KG1 (cell line): ENCODE data around the gene TAGLN3.
"Not testable (repeated sequence)": the region's sequence is repeated elsewhere in the genome, so short reads cannot be mapped to it uniquely, and the experiment has no call there.

Experiments
- DNase-seq: peaks from one replicate; lab custom pipeline; 2025; lab: John Stamatoyannopoulos, UW

The TAGLN3 gene

GRCh38 chr3:112010636-112011035 lies 11.9 kb downstream of the TAGLN3 start:
- no peak for DNase-seq

GRCh38 chr3:112011376-112011940 lies 12.7 kb downstream of the TAGLN3 start:
- no peak for DNase-seq

DNA sequence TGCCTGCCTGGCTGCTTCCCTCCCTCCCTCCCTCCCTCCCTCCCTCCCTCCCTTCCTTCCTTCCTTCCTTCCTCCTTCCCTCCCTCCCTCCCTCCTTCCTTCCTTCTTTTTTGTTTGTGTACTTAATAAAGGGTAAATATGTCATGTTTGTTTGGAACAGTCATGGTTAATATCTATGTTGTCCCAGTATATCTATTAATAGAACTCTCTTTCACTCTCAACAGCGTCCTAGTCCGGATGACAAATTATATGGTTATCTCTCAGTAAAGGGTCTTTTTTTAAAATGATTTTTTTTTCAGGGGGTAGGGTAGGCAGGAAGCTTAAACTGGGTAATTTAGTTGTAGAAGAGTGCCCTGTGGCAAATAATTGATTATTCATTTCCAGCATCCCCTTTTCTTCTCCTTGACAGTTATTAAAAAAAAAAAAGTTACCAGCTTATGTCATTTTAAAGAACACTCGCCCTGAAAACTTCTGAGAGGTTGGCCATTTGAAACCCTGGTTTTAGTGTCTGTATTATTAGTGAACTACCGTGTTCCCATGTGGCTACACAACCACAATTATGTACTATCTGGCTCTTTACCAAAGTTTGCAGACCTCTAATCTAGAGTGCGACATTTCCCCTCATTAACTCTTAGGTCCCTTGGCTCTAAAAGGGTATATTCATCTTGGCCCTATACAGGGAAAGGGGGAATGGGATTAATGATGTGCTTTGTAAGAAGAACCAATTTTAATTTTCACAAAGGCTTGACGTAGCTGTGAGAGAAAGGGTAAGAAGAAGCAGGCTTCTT lies 13.7 kb downstream of the TAGLN3 start:
- no peak for DNase-seq

DNA sequence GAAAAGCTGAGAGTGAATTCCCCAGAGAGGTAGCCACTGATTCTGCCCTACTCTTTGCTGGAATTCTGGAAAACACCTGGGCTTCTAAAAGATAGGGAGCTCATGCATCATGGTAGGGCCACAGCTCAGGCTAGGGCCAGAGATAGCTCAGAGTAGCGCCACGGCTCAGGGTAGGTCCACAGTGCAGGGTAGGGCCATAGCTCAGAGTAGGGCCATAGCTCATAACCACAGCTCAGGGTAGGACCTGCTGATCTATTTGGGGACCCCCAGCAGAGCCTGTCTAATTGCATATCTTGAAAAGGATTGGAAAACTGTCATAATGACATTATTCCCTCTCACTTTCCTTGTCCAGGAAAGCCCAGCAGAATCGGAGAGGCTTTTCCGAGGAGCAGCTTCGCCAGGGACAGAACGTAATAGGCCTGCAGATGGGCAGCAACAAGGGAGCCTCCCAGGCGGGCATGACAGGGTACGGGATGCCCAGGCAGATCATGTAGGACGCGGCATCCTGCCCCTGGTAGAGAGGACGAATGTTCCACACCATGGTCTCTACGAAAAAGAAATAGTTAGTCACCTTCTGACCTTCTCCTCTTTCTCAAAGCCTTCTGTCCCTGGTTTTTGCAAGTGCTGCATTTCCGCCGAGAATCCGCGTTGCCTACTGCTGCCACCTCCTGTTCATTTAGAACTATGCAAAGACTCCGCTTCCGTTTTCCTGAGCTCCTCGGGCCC lies 14.5 kb downstream of the TAGLN3 start:
- no peak for DNase-seq

- no peak for DNase-seq
Measured at GRCh38 chr3:112013784-112014143, 15.0 kb downstream of the TAGLN3 start.

- no peak for DNase-seq
Measured at GRCh38 chr3:112017091-112017490, 18.4 kb downstream of the TAGLN3 start.

GRCh38 chr3:112018712-112019111 lies 20.0 kb downstream of the TAGLN3 start:
- DNase-seq = no peak

DNA sequence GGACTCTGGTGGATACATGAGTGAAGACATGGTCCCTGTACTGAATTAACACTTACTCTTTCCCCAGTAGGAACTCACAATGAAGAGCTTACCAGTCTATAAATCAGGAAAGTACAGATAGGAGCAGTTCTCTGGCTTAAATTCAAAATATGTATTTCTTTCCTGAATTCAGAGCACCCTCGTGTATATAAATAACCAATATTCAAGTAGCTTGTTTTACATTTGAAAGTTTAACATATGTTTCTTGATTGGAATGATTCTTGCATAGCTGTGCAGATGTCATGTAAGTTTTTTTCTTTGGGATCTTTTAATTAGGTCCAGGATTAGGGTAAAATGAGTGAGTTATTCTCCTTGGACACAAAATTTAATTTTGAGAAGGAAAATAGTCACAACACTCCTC lies 21.0 kb downstream of the TAGLN3 start:
- no peak for DNase-seq

DNA sequence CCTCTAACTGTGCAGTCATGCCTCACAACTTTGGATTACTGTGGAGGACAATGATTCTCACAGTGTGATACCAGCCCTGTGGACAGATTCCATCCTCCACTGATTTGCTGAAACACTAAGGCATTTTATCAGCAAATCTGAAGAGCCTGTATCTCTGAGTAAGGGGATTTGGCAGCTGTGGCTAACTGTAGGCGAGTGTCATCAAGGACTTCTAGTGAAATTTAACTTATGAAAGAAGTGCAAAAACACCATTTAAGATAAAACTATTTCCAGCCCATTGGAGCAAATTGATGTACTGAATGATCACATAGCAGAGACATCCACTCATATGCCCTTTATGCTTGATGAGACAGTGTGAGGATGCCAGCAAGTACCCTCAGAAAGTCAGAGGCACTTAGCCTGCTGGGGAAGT lies 22.0 kb downstream of the TAGLN3 start:
- DNase-seq = no peak

GRCh38 chr3:112027142-112027541 lies 28.4 kb downstream of the TAGLN3 start:
- no peak for DNase-seq

DNA sequence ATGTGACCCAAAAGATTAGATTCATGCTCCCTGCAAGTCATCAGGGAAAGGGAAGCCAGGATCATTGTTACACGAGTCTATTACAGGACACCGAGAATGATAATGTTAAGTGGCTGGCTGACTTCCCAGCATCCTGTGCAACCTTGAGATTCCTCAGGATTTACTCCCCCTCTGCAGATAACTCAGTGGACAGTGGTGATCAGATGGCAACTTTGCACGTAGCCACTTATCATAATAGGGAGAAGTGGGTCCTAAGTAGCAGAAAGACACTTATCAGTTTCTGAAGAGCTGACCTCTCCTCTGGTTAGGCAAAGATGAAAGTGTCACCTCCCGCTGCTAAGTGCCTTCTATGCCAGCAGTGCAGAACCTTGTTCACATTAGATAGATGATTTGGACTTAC lies 29.1 kb downstream of the TAGLN3 start:
- no peak for DNase-seq

- DNase-seq = no peak
Measured at GRCh38 chr3:112030901-112031300, 32.2 kb downstream of the TAGLN3 start.

DNA sequence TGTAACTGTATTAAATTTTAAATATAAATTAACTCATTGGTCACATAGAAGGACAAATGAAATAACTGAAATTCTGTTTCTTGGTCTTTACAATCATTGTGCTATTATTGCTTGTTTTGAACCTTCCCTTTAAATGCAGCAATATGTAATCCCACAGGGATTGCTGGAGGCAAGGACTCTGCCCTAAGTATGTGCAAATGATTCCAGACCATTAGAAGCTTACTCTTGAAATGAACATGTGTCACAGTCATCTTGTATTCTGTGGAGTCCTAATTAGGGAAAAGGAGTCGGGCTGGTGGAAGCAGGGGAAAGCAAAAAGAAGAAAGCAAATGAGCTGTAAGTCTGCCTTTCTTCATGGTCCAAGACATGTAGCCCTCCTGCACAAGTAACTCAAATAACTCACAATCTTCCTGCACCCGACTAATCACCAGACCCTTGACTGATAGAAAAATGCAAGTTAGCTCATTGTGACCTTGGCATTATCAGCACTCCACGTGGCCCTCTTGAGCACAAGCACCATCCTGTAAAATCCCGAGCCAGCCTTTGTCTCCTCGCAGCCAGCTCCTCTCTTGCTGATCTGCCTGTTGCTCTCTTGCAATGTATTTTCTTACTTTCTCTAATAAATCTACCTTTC lies 33.5 kb downstream of the TAGLN3 start:
- DNase-seq = no peak

DNA sequence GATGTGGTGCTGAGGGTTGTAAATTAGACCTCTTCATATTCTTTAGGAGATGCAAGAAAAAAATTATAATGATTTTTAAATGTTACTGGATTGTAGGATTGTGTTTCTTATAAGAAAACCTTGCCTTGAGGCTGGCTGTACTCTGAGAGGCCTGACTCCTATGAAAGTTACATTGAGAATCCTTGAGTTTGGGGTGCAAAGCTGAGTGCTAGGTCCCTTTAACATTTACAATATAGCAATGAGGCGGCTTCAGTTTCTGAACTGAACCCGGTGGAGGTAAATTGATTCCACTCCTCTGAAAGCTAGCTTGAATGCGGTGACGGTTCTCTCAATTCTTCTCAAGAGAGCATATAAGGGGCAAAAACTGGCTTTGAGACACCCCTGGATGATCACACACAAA lies 35.7 kb downstream of the TAGLN3 start, which contains the start of gene TMPRSS7:
TSS of gene TMPRSS7 (plus strand) at position 301 of the 400 bp plus-strand sequence. CDS start 110 bp downstream, outside the sequence.
- DNase-seq = no peak

GRCh38 chr3:112035241-112035640 lies 36.5 kb downstream of the TAGLN3 start:
- no peak for DNase-seq

GRCh38 chr3:112037194-112037593 lies 38.5 kb downstream of the TAGLN3 start:
- DNase-seq = not testable (repeated sequence)

DNA sequence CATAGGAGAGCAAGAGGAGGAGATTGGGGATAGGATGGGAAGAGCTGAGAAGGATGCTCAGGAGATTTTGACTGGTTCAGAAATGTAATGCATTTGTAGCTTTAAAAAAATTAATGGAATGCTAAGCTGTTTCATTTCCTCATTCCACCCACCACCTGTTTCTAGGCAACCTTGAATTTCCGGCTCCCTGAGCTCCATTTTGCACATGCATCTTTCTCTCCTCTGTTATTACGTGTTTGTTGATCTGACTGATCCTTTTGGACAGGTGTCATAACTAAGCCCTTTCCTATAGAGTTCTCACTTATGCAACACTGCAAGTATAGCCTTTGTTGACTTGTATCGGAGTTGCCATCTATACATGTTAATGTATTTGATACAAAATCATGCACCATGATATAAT lies 40.1 kb downstream of the TAGLN3 start:
- no peak for DNase-seq

- DNase-seq = no peak
Measured at GRCh38 chr3:112041321-112041720, 42.6 kb downstream of the TAGLN3 start.

DNA sequence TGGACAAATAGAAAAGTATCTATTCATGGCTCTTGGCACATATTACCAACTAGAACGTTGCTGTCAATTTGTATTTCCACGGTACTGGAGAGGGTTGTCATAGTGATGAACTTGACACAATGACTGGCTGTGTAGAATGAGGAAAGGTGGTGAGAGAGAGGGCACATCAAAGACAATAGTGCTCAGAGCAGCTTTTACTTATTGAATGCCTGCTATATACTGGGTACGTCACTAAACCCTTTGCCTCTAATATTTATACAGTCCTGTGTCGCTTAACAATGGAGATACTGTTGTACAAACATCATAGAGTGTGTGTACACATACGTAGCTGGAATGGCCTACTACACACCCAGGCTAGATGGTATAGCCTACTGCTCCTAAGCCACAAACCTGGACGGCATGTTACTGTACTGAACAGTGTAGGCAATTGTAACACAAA lies 44.1 kb downstream of the TAGLN3 start:
- no peak for DNase-seq

DNA sequence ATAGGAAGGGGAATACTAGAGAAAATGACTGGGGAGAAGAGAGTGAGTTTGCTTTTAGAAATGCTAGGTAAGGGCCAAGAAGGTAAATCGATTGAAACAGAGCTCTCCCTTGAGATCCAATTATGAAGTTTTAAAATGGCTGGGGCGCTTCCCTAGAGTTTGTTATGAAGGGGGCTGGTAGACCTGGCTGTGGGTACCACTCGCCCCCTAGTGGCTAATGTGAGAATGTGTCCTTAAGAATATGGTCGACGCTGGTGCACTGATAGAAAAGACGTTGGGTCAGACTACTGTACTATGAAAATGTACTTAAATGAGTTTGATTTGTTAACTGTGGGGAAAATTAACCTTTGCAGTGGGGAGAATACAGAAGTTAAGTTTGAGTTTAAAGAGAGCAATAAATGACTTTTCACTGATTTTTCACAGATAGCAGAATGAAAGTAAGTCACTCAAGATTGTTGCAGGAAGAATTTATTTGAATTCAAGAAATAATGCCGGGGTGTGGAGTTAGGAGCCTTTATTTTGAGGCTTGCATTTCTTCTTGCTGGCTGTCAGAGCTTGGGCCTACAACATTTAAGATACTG lies 45.0 kb downstream of the TAGLN3 start:
- peak; percentile 53 for DNase-seq

- no peak for DNase-seq
Measured at GRCh38 chr3:112046599-112046998, 47.9 kb downstream of the TAGLN3 start.

GRCh38 chr3:112047264-112047663 lies 48.5 kb downstream of the TAGLN3 start:
- DNase-seq = no peak
